ENCODE measurements around the gene FAM131C. TPM values are rescaled to one million over a fixed set of nuclear protein-coding genes. Genes with fewer than 3 reads are reported as not detected.
"Not testable (repeated sequence)": the region's sequence is repeated elsewhere in the genome, so short reads cannot be mapped to it uniquely, and the experiment has no call there.

The FAM131C gene
- total and polyA plus RNA-seq, 10 of the 15 experiments (the other 5 are each of a cell fraction or from before 2014, with no cell fraction given): 0.03 TPM; not detected in 9

- BruUV-seq (replicated peaks): no TSS peak
- H4K20me1 ChIP-seq (ENCODE audit: control insufficient read depth, insufficient read depth): no peaks in the 10 kb centered on the region
- ChIA-PET RAD21 (ENCODE audit: unreplicated experiment) (interaction anchor here (1.4 kb wide), 1 partner anchor 13 kb away, joined by 3 read pairs; no protein-coding TSS in a partner anchor), SMC1A (ENCODE audit: uncharacterized antibody, unreplicated experiment) (no interaction called here), POLR2A (no interaction called here), CTCF (interaction anchor here (2.2 kb wide), 1 partner anchor 17 kb away, joined by 9 read pairs; no protein-coding TSS in a partner anchor)
- DNase-seq (ENCODE audit: low read depth, low spot score): no peak
- no peak overlapping the region for H3K4me3 ChIP-seq
- no peaks in the 10 kb centered on the region for H3K4me1 ChIP-seq (ENCODE audit: control insufficient read depth, insufficient read depth, low read length)
- H3K79me2 ChIP-seq (ENCODE audit: control insufficient read depth, insufficient read depth, low read length): no peaks in the 10 kb centered on the region
- 16% methylated on average over 26 of the region's 33 CpGs for WGBS (ENCODE audit: insufficient coverage, insufficient replicate concordance, low lambda C conversion rate, missing lambda C conversion rate)
- in situ Hi-C loops (cut with MboI): no loop called here
- peak; percentile 21 for ATAC-seq
- no peak overlapping the region for H2AFZ ChIP-seq (ENCODE audit: control insufficient read depth, low read depth, low read length)
- H3K9me3 ChIP-seq (replicated peaks; ENCODE audit: control insufficient read depth, insufficient read depth, low read length): no peaks in the 10 kb centered on the region
- no peaks in the 10 kb centered on the region for H3K36me3 ChIP-seq (ENCODE audit: control insufficient read depth in 2 of 2, insufficient read depth in 2 of 2, low read length in 1 of 2)
- H3K27me3 ChIP-seq (replicated peaks in 1 of 2; ENCODE audit: control insufficient read depth in 2 of 2, insufficient read depth in 2 of 2, low read length in 1 of 2): peaks cover 0 to 1% of the 10 kb centered on the region in 2 experiments; a peak in 2 of 4 replicates
- FAIRE-seq: no peak
- H3K9ac ChIP-seq (ENCODE audit: control insufficient read depth, insufficient read depth, low read length): no peak overlapping the region
- H3K27ac ChIP-seq (ENCODE audit: control insufficient read depth, insufficient read depth): no peak overlapping the region
- H3K4me2 ChIP-seq (ENCODE audit: control insufficient read depth, insufficient read depth): 0 out of 2 replicates have a peak overlapping the region, but pooled peaks have one; percentile 25
- no peak for TF ChIP-seq STAT1 (conservative IDR thresholded peaks at IDR 0.05)
- TF ChIP-seq EP300 (IDR thresholded peaks at IDR 0.05; ENCODE audit: borderline replicate concordance in 1 of 2, control insufficient read depth in 1 of 2, low read depth in 2 of 2, low read length in 2 of 2): no peak
- TF ChIP-seq USF1 (IDR thresholded peaks at IDR 0.05; ENCODE audit: borderline replicate concordance, extremely low read length, insufficient read depth, low read depth, low read length): no peak
- no peak for TF ChIP-seq SP1 (IDR thresholded peaks at IDR 0.05; ENCODE audit: low read depth, low read length)
- no peak for TF ChIP-seq ZBED1 (IDR thresholded peaks at IDR 0.05; ENCODE audit: borderline replicate concordance)
- TF ChIP-seq HSF1 (IDR thresholded peaks at IDR 0.05; ENCODE audit: low read depth, low read length): no peak
- intact Hi-C loops (cut with micrococcal nuclease; ENCODE audit: unreplicated experiment): no loop called here
Measured at GRCh38 chr1:16026723-16027484, 46.5 kb downstream of the FAM131C start.

DNA sequence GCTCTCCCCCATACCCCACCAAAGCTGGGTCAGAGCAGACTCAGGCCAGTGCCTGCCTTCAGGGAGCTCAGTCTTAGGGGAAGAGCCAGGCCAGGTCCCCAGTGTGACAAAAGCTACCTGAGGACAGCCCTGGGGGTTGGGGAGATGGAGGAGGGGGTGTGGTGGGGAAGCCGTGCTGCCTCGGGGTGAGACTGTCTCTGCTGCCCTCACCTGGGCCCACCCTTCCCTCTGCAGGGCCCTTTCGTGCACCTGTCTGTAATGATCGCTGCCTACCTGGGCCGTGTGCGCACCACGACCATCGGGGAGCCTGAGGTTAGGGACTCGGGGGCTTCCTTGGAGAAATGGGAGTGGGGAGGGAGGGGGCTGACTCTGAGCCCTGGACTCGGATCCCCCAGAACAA is 47.1 kb downstream of the FAM131C start:
- 50% methylated on average over 8 of the region's 10 CpGs for WGBS (ENCODE audit: insufficient coverage, insufficient replicate concordance, low lambda C conversion rate, missing lambda C conversion rate)
- H3K9ac ChIP-seq (ENCODE audit: control insufficient read depth, insufficient read depth, low read length); BruUV-seq (replicated peaks); H4K20me1 ChIP-seq (ENCODE audit: control insufficient read depth, insufficient read depth); H3K9me3 ChIP-seq (replicated peaks; ENCODE audit: control insufficient read depth, insufficient read depth, low read length); DNase-seq (ENCODE audit: low read depth, low spot score); H3K4me1 ChIP-seq (ENCODE audit: control insufficient read depth, insufficient read depth, low read length); H3K4me2 ChIP-seq (ENCODE audit: control insufficient read depth, insufficient read depth); H3K27ac ChIP-seq (ENCODE audit: control insufficient read depth, insufficient read depth); in situ Hi-C loops (cut with MboI); H3K4me3 ChIP-seq; H2AFZ ChIP-seq (ENCODE audit: control insufficient read depth, low read depth, low read length); SMC1A ChIA-PET (ENCODE audit: uncharacterized antibody, unreplicated experiment); H3K36me3 ChIP-seq (ENCODE audit: control insufficient read depth in 2 of 2, insufficient read depth in 2 of 2, low read length in 1 of 2); H3K27me3 ChIP-seq (replicated peaks in 1 of 2; ENCODE audit: control insufficient read depth in 2 of 2, insufficient read depth in 2 of 2, low read length in 1 of 2); intact Hi-C loops (cut with micrococcal nuclease; ENCODE audit: unreplicated experiment); H3K79me2 ChIP-seq (ENCODE audit: control insufficient read depth, insufficient read depth, low read length); ATAC-seq; FAIRE-seq: not testable (repeated sequence)
- ChIA-PET RAD21 (ENCODE audit: unreplicated experiment) (interaction anchor here (1.4 kb wide), 1 partner anchor 12 kb away, joined by 3 read pairs; no protein-coding TSS in a partner anchor), POLR2A (interaction anchor here (0.7 kb wide), 1 partner anchor 231 kb away, joined by 6 read pairs; no protein-coding TSS in a partner anchor), CTCF (interaction anchor here (2.2 kb wide), 1 partner anchor 16 kb away, joined by 9 read pairs; no protein-coding TSS in a partner anchor)

All from GM12878 (cell line).